Endometrial microvascular endothelial cells (primary cell): ENCODE results near the gene CAT. TPM values are rescaled to one million over a fixed set of nuclear protein-coding genes. Genes with fewer than 3 reads are reported as not detected.

Source experiments
- in situ Hi-C: cut with HindIII; loops from 2 replicates; pipeline ENCODE4 v1.10.0; 2017; ENCODE audit warnings: low sequenced_read_pairs, low pct_unique_long_range_greater_than_20kb; ENCODE audit errors: inconsistent ontology term
- total RNA-seq: library from RNA; depleted of rRNA; stranded (reverse); fragments of >200 nt; gene quantifications from one replicate; pipeline ENCODE4 v1.2.3, GENCODE V29; 2015; ENCODE audit errors: inconsistent ontology term

CAT gene
- total RNA-seq, 1 donor from 2014 or later = 44.0 TPM

DNA sequence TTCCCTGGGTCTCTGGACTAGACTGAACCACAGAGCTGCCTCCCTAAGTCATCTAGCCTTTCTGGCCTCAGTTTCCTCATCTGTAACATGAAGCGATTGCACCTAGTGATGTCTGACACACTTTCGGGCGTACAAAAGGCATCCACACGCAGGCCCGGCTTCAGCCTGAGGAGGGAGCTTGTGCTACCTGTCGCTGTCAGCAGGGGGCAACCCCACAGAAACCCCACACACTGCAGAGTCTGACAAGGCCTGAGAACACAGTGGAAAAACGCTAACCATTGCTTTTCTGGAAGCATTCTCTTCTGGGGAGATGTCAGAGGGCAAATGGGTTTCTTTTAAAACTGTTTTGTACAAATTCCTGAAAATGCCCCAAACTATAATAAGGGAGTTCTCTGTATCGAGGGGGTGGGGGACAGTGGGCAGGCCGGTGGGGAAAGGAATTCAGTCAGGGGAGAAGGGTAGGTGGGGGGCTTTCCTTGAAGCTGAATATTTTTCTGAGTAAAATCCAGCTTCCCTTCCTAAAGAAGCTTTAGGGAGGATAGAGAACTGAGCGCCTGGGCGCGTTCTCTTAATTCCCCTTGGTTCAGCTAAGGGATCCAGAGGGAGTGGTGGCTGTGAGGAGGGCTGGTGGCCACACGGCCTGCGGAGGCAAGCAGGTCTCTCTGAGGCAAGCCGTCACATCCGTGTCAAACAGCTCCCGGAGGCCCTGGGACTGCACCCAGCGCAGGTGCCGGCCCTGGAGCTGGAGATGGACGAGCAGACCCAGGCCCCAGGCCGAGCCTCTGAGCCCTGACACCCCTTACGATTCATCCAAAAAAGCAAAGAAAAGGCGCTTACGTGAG is 74.3 kb downstream of the CAT start:
- in situ Hi-C loops = no loop called here

DNA sequence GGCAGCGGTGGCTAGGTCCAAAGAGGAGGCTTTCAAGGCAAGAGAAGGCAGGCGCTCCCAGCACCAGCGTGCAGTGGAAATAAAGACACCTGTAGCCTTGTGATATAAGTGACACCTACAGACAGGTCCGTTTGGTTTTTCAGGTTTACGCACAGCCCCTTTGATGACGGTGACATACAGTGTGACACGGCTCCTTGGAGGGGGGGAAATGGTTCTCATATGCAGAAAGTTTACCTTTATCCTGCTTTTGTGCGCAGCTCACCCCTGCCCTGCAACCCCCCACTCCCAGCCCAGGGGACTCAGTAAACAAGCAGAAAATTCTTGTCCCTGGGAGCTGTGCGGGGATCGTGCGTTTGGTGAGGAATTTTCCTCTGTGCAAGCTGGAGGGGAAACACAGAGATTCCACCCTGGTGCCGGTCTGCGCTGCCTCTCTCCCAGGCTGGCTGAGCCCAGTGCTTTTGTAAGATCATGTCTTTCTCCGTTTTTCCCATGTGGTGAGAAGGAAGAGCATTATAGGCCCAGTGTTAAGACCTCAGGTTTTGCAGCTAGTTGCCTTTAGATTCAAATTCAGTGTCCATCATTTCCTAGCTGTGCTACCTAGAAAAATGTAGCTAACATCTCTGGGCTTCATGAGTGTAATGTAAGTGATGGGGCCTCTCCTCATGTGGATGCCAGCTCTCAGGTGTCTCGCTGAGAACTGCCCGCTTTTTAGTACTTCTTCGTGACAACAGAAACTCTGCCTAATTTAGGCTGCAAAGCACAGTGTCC is 75.1 kb downstream of the CAT start, which contains the start of gene ELF5:
TSS of gene ELF5 (minus strand) at position 113 of the 768 bp plus-strand sequence. CDS start 8,045 bp downstream, outside the sequence.
- in situ Hi-C loops = no loop called here

DNA sequence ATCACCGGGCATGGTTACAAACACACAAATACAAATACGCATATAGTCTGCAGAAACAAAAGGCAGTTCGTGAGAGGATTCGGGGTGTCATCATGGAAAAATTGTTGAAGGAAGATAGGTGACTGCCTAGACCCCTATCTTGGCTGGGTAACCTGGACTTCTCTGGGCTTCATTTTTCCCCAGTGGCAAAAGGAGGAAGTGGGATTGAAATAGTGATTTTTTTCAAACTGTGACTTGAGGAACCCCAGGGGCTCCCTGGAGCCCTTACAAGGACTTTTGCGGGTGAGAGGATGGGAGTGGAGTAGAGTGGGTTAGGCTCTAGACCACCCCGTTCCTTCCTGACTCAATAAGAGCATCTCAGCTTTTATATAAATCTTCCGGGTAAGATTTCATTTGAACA is 75.9 kb downstream of the CAT start:
- in situ Hi-C loops = no loop called here

DNA sequence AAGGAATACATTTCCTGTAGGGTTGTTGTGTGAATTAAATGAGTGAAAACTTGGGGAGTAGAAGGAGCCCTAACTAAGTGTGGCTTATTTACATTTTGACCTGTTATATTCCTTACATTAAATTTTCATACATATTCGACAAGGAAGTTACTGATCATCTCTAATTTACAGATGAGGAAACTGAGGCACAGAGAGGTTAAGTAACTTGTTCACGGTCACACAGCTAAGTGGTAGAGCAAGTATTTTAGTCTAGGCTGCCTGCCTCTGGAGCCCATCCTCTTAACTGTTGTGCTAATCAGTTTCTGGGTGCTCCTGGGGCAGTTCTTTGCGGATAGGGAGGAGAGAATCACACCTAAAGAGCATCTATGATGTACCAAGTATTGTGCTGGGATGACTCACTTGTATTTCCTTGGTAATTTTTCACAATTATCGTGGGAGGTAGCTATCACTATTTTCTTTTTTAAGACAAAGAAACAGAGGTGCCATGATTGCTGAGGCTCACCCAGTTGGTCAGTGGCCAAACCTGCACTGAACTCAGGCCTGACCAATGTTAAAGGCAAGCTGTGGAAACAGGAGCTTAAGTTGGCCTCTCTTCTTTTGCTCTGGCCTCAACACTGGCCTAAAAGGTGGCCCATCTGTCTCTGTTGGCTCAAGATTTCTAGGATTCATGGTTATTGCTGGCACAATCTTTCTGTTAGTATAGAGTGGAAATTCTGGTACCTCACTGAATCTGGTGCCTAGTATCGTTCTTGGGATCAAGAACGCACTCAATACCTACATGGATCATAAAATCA is 77.7 kb downstream of the CAT start:
- in situ Hi-C loops = no loop called here

DNA sequence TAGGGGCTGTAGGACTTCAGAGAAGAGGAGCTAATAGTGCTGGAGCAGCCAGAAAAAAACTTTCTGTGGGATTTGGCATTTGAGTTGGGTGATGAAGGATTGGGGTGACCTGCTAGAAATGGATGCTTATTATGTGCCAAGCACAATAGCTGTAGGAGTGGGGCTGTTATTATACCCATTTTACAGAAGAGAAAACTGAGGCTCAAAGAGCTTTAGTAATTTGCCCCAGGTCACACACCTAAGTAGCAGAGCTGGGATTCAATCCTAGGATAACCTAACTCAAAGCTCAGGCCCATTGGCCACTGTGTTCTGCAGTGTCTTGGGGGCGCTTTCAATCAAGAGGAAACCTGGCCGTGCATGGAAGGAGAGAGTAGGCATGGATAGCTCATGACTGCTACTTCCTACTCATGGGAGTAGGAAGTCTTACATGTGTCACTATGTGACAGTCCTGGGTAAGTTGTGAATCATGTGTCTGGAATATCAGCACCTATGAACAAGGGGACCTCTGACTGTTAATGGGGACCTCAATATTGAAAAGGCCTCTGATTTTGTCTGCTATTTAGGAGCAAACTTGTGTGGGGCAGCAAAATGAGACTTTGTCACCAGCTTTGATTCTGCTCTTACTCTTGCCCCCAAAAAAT is 81.0 kb downstream of the CAT start:
- in situ Hi-C loops = no loop called here

DNA sequence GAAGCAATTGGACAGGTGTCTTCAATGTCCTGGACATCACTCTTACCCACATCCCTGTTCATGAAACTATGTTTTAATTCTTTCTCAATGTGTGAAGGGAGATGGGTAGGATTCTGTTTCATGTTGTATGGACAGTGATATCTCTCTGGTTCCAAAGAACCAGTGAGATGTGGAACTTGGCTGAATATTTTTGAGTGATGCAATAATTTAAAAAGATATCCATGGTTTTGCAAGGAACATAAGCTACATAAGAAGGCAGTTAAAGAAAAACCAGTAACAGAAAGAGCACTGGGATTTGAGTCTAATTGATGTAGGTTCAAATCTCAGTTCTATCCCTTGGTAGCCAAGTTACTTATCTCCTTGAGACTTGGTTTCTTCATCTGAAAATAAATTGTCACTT is 82.5 kb downstream of the CAT start:
- in situ Hi-C loops = no loop called here

Other genes with a start within 250 kb of the CAT start
- gene ABTB2, start 80.9 kb upstream of the CAT start, total RNA-seq = 0.09 TPM
- gene ELF5, start 74.9 kb downstream of the CAT start, total RNA-seq = not detected
- not detected for gene EHF, start 182.2 kb downstream of the CAT start, total RNA-seq